NCI-H345 treated with DMSO at 0.1 percent for 48 hours (cell line): ENCODE data around the gene DLEU7.
A peak's percentile ranks its signal among the peaks of the same experiment; 100 is the strongest.

Experiments
- DNase-seq: peaks from one replicate; lab custom pipeline; 2025; ENCODE audit not compliant: unreplicated experiment; lab: John Stamatoyannopoulos, UW

The DLEU7 gene

DNA sequence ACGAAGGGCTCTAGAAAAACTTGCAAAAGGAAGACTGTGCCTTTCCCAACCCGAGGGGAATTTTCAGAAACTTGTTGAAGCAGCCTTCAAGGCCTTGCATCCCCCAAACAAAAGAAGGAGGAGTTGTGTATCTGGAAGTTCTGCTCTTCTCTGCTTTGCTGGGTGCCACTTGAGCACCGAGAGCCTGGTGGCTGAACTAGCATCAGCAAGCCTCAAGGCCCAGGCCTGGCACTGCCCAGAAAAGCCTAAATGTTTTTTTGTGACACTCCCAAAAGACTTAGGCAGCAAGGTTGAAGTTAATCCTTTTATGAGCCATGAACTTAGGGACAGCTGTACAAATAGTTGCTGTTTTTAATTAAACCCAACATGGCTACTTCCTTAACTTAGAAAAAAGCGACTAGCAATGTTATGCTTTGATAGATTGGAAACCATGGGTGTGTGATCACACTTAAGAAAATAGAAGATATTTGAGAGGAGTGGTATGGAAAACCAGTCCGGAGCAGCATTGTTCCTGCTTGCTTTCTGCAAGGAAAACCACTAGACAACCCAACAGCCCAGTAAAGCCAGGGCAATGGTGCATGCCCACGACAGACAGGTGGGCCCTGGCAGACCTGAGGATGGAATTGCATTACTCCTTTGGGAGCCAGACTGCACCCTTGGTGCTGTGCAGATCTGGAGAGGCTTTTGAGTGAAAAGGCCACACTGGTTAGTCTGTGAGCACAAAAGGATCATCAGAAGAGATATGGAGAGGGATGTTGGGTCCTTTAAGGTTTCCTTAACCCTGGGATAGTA is 788 bp upstream of the DLEU7 start:
- no peak for DNase-seq

DNA sequence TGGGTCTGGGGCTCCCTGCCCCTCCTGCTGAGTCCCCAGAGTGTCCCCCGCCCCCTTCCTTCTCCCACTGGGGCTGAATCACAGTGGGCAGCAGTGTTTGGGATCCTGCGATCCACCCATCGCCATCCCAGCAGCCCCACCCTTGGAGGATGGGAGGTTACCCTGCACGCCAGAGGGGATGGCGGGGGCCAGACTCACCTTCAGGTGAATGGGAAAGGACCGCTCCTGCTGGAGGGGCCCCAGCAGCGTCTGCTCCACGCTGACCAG is 569 bp downstream of the DLEU7 start:
- DNase-seq, result no peak

GRCh38 chr13:50842251-50842989 is 1.1 kb downstream of the DLEU7 start:
- DNase-seq, result no peak

DNA sequence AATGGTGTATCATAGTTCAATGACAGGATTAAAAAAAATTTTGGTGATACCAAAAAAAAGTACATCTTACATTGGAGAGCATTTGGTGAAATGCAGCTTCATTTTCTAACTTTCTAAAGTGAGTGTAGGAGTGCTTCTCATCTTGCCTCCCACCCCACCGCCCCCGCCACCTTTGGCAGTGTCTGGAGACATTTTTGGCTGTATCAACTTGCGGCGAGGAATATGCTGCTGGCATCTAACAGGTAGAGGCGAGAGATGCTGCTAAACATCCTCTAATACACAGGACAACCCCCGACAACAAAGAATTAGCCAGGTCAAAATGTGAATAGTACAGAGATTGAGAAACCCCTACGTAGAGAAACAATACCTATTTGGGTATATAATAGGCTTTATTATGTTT is 1.7 kb downstream of the DLEU7 start:
- DNase-seq, result no peak

DNA sequence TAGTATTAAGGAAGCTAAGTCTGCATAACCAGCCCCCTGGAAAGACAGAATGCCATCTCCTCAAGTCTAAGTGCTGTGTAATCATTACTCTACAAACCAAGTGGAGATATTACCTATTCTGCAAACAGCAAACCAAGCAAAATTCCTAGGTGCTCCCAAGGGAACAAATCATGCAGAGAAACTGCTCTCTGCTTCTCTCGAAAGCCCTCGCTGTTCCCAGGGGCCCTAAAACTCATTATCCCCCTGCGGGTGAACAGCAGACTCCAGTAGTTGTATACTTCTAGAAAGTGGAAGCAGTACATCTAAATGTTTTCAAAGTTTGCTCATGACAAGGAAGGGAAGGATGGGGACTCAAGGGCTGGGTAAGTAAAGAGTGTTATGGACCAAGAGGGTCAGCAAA is 3.2 kb downstream of the DLEU7 start:
- no peak for DNase-seq

DNA sequence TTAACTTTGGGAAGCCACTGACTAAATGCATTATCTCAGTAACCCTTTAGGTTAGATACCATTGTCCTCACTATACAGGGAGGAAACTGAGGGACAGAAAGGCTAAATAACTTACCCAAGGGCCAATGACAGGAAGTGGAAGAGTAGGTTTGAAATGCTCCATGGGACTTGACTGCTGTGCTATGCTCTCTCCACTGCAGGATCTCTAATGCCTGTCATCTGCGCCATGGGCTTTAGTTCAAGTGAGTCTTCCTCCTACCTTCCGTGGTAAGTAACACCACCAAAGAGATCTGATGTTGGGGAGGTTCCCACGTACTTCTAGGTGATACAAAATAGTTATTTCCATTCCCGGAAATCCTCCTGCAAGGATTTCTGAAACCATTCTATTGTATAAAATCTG is 3.7 kb downstream of the DLEU7 start:
- DNase-seq, result no peak

- no peak for DNase-seq
These were observed 4.8 kb downstream of the DLEU7 start for GRCh38 chr13:50838701-50839100.

- DNase-seq, result no peak
These were observed 5.5 kb downstream of the DLEU7 start for GRCh38 chr13:50838031-50838430.

GRCh38 chr13:50831512-50831911 is 12.0 kb downstream of the DLEU7 start:
- DNase-seq, result no peak

DNA sequence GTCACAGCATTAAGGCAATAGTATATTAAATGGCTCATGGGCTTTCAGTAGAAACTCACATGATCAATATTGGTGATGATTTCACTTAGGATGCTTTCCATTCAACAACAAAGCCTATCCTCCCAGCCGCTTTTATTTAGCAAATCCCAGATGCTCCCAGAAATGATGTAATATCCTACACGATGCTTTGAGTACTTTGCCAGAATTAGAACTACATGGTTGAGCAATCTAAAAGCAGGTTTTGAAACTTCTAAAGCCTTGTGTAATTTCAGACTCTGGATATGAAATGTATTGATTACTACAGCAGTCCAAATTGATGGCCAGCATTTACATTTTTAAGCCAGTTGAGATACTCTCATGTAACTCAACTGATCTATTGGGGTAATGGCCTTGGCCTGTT is 13.6 kb downstream of the DLEU7 start:
- DNase-seq, result no peak

- DNase-seq, result no peak
These were observed 14.3 kb downstream of the DLEU7 start for GRCh38 chr13:50829226-50829625.

DNA sequence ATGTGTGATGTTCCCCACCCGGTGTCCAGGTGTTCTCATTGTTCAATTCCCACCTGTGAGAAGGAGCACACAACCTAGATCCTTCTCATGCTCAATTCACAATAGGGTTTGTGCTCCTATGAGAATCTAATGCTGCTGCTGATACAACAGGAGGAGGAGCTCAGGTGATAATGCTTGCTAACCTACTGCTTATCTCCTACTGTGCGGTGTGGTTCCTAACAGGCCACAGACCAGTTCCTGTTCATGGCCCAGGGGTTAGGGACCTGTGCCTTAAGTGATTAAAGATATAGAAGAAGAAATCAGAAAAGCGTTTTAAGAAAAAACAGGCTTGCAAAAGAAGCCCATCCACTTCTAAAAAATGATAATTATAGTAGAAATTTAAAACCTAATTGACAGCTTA is 17.5 kb downstream of the DLEU7 start:
- no peak for DNase-seq

DNA sequence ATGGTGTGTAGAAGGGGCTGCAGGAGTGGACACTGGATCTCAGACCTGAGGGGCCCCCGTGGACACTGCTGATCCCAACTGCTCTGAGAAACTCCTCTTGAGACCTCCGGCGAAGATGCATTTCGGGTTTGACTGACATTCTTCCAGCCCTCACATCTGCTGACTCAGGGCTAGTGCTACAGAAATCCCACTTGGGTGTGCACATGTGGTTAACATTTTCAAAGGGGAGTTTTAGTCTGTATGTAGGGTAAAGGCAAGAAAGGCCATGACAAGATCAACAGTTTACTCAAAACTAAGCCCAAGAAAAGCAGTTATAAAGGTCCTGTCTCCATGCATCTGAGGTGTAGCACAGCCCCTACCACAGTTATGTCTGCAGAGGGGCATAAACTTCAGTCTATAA is 31.2 kb downstream of the DLEU7 start:
- DNase-seq, result no peak

GRCh38 chr13:50810998-50811397 is 32.5 kb downstream of the DLEU7 start:
- no peak for DNase-seq

DNA sequence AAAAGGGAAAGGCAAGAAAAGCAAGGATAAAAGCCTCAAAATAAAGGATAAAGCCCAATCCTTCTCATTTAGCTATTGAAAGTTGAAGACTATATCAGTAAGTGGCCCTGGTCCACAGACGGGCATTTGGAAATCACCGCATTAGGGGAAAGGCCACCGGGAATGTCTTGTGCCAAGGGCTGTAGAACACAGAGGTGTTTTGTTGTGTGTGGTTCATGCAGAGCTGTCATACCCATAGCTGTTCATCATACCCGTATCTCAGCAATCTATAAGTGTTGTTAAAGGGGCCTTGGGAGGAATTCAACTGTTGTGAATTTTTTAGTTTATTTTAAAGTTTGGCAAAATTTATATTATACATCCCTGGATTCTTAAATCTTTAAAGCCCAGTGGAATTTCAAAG is 33.0 kb downstream of the DLEU7 start:
- DNase-seq, result no peak

DNA sequence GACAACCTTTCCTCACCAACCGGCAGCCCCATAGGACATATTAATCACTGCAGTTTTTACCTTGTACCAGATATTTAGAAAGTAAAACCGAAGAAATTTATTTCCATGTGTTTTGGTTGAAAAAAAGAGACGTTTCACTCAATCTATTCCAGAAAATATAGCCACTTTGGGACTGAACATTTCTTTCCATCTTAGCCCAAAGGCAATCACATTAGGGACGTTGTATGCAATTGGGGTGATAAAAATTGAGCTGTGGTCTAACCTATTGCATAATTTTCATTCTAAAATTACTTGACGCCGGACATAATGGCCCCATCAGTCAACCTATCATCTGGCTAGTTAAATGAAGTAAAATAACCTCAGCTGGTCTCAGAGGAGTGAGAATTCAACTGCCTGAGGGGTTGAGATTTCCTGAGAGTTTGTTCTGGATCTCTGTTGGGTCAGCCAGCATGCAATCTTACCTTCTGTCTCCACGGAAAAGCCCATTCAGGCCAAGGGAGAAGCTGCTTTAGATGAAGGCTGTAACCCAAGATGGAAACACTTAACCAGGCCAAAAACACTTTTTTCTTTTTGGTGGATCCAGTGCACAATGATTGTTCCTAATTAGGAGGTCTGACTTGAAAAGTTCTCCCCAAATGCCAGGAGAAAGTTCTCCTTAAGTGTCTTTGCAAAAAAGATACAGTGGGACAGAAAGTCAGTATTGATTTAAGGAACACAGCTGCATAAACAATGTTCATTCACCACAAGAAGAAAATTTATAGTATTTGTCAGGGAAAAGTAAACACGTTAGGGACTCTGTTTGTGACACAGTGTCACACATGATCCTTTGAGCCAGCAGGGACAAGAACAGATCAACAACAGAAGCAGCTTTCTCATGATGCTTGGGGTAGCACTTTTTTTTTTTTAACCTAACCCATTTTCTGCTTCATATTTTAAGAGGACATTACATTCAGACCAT is 34.1 kb downstream of the DLEU7 start:
- DNase-seq, result no peak

DNA sequence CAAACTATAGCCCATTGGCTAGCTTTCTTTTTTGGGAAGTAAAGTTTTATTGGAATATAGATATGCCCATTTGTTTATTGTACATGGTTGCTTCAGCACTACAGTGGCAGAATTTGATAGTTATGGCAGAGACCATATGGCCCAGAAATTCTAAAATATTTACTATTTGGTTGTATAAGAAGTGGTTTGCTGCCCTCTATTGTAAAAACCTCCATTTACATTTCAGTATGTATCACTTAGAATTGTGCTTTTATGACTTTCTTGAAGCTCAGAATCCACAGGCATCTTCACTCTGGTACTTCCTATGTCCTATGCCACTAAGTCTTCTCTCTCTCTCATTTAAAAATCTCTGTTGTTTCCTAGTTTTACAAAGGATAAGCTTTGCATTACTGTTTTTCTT is 37.7 kb downstream of the DLEU7 start:
- DNase-seq, result no peak

DNA sequence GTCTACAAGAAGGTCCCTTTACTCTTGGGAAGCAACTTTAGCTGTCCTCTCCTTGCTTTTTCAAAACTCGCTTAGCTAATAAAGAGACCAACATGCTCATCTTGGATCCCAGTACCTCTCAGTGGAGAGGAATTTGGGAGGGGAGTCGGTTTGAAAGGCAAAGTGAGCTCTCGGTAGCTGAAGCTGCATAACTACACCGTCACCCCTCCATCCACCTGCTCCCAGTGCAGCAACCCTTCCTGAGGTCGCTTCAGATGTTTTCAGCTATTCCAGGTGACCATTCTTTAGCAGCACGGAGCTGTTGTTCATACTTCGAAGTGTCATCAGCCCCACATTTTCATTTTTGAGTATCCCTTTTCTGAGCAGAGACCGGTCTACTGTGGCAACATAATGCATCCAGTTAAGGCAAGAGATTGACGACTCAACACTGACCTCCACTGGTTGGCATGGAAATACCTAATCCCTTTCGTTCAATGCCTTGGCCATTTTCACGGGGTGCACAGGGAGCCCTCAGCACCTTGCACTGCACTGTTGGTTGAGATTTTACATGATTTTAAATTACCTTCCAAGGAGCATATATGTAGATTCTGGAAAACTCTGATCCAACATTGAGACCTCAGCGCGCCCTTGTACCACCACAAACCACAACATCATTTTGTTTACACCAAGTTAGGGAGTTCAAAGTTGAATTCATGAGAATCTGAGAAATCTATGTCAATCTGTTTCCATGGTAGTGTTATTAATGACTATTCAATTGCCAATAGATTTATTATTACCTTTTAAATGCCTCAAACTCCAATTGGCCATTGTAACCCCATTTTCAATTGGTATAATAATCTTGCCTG is 42.2 kb downstream of the DLEU7 start:
- DNase-seq, result peak; percentile 27

DNA sequence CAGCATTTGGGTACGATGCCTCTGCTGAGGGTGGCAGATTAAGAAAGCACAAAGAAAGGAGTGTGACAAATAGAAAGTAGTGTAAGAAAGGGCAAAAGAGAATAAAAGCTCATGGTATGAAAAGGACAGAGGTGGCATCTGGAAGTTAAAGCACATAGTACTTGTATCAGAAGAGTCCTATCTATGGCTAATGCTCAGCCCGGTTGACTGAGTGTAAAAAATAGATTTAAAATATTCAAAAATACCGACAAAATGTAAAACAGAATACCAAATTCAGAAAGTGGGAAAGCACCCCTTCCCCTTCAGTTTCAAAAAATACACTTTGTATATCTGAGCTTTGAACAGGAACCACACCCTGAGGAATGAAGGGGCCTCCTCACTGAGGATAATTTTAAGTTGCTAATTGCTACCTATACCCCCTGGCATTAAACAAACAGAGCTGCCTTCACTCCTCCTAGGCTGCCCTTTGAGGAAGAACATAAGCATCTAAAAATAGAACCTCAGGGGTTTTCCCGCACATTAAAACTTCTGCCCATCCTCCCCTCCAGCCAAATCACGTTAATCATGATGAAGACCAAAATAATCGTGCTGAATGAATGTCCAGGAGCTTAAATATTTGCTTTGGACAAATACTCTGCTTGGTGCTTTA is 43.3 kb downstream of the DLEU7 start:
- no peak for DNase-seq

DNA sequence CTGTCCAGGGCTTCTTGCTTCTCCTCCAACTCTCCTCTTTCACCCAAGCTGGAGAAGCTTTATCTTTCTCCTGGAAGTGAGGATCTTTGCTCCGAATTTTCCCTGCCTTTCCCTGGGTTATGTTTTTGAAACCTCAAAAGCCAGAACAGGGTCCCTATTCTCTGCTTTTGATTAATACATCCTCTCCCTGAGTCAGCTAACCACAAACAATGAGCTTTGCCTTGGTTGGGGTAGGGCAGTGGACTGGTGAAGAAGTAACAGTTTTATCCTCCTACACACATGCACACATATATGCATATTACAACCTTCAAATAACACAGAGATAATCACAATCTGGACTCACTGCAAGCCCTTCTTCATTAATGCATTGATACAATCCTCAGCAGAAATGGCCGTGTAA is 44.6 kb downstream of the DLEU7 start:
- DNase-seq, result no peak
